Stimulated activated CD8-positive, alpha-beta memory T cell treated with anti-CD3 and anti-CD28 coated beads, Interleukin-4, amount 100 ng/mL, for 4 hours (primary cell): ENCODE results near the gene DLG2.

Source experiments
- DNase-seq, 2 donors: peaks; one replicate each; pipeline ENCODE4 v3.0.0-alpha.2; 2020; ENCODE audit warnings: low read depth in 2 of 2, low spot score in 1 of 2

Gene DLG2

GRCh38 chr11:84588131-84588829, 1038.9 kb downstream of the DLG2 start:
- no peak for DNase-seq

GRCh38 chr11:84583106-84583505, 1044.0 kb downstream of the DLG2 start:
- DNase-seq: no peak

- no peak for DNase-seq
Observed at GRCh38 chr11:84581083-84581482, 1046.1 kb downstream of the DLG2 start.

- no peak for DNase-seq
Observed at GRCh38 chr11:84580428-84580827, 1046.7 kb downstream of the DLG2 start.

GRCh38 chr11:84573868-84574267, 1053.3 kb downstream of the DLG2 start:
- no peak for DNase-seq

GRCh38 chr11:84566671-84567070, 1060.5 kb downstream of the DLG2 start:
- DNase-seq: no peak

- DNase-seq: no peak
Observed at GRCh38 chr11:84564867-84565184, 1062.3 kb downstream of the DLG2 start.

- no peak for DNase-seq
Observed at GRCh38 chr11:84564180-84564866, 1062.8 kb downstream of the DLG2 start.

- no peak for DNase-seq
Observed at GRCh38 chr11:84563356-84563755, 1063.8 kb downstream of the DLG2 start.

GRCh38 chr11:84560206-84560605, 1066.9 kb downstream of the DLG2 start:
- no peak for DNase-seq

- DNase-seq: no peak
Observed at GRCh38 chr11:84558085-84558905, 1068.8 kb downstream of the DLG2 start.

- no peak for DNase-seq
Observed at GRCh38 chr11:84552791-84553190, 1074.4 kb downstream of the DLG2 start.

GRCh38 chr11:84549217-84549616, 1077.9 kb downstream of the DLG2 start:
- DNase-seq: no peak

GRCh38 chr11:84544566-84544965, 1082.6 kb downstream of the DLG2 start:
- DNase-seq: no peak

GRCh38 chr11:84543367-84544159, 1083.6 kb downstream of the DLG2 start:
- no peak for DNase-seq

- no peak for DNase-seq
Observed at GRCh38 chr11:84541731-84542340, 1085.3 kb downstream of the DLG2 start.

GRCh38 chr11:84536456-84536855, 1090.7 kb downstream of the DLG2 start:
- DNase-seq: no peak

GRCh38 chr11:84532364-84532763, 1094.8 kb downstream of the DLG2 start:
- no peak for DNase-seq

GRCh38 chr11:84526250-84526649, 1100.9 kb downstream of the DLG2 start:
- DNase-seq: no peak

GRCh38 chr11:84524422-84525051, 1102.6 kb downstream of the DLG2 start:
- no peak for DNase-seq
